Stomach (tissue), 9 donors: ENCODE measurements around the gene LRRC61. TPM values are rescaled to one million over a fixed set of nuclear protein-coding genes. Genes with fewer than 3 reads are reported as not detected.
A peak's percentile ranks its signal among the peaks of the same experiment; 100 is the strongest.

ENCODE experiments used
- DNase-seq, 2 donors: peaks; one replicate each; pipeline versions ENCODE4 v3.0.0 to v3.0.0-alpha.2; 2013 to 2019
- H3K27ac ChIP-seq, 5 donors: fragments of 200-600 bp in 4 of 5; sonication (generic) in 4 of 5; one replicate each; pipeline ENCODE4 v1.5.1; 2013 to 2019; ENCODE audit warnings: mild to moderate bottlenecking in 1 of 5, moderate library complexity in 1 of 5
- H3K27me3 ChIP-seq, 3 donors: fragments of 200-600 bp; sonication (generic); one replicate each; pipeline ENCODE4 v1.5.1; 2017 to 2019; ENCODE audit warnings: mixed run types in 1 of 3
- H3K36me3 ChIP-seq, 4 donors: fragments of 200-600 bp; sonication (generic); 1 replicate in 3 of 4; 2 replicates in 1 of 4; pipeline ENCODE4 v1.5.1; 2016 to 2019
- H3K4me1 ChIP-seq, 4 donors: fragments of 200-600 bp; sonication (generic); one replicate each; pipeline ENCODE4 v1.5.1; 2016 to 2019
- H3K4me3 ChIP-seq, 4 donors: fragments of 200-600 bp; sonication (generic) in 3 of 4; one replicate each; pipeline ENCODE4 v1.5.1; 2016 to 2019; ENCODE audit warnings: mild to moderate bottlenecking in 1 of 4
- H3K9me3 ChIP-seq, 4 donors: fragments of 200-600 bp; sonication (generic); one replicate each; pipeline ENCODE4 v1.5.1; 2016 to 2019
- CTCF ChIP-seq, 7 experiments: fragments of 450-650 bp in 4 of 7; fragments of 200-600 bp in 3 of 7; sonication (generic) in 3 of 7; IDR thresholded peaks; one replicate each; pipeline ENCODE4 v1.5.1; 2016 to 2019; ENCODE audit warnings: antibody characterized with exemption in 7 of 7, control low read depth in 2 of 7, mild to moderate bottlenecking in 1 of 7
- EP300 ChIP-seq: sonication (generic); formaldehyde crosslinking; IDR thresholded peaks from one replicate; pipeline ENCODE4 v1.6.1; 2017; ENCODE audit warnings: antibody characterized with exemption
- POLR2A ChIP-seq, 4 donors: fragments of 450-650 bp; IDR thresholded peaks; one replicate each; pipeline ENCODE4 v1.6.1; 2016; ENCODE audit warnings: antibody characterized with exemption in 4 of 4, control low read depth in 2 of 4, mild to moderate bottlenecking in 1 of 4, moderate library complexity in 1 of 4
- POLR2AphosphoS5 ChIP-seq, 3 donors: sonication (generic); formaldehyde crosslinking; IDR thresholded peaks; one replicate each; pipeline ENCODE4 v1.6.1; 2016; ENCODE audit warnings: antibody characterized with exemption in 3 of 3
- WGBS, 5 donors: extraction: QIAGEN DNeasy Blood & Tissue Kit in 3 of 5; methylation state at CpG; one replicate each; pipeline versions ENCODE4 v1.1.5 to v1.1.7; 2013 to 2018; 5-methylcytosine and 5-hydroxymethylcytosine counted together
- intact Hi-C: fragments of 100-400 bp; cut with DNase I; formaldehyde crosslinking; loops from one replicate; pipeline ENCODE4 v1.15.1; 2023; ENCODE audit warnings: low total_unique reads
- polyA plus RNA-seq, 3 donors: library from polyadenylated mRNA; stranded (reverse); fragments of 200-250 nt; gene quantifications; one replicate each; pipeline ENCODE4 v1.2.3, GENCODE V29; 2013
- total RNA-seq, 5 donors: library from RNA; depleted of rRNA; stranded (reverse); fragments of >200 nt; gene quantifications; one replicate each; pipeline versions ENCODE4 v1.1.0 to v1.2.3, GENCODE V29; 2014 to 2016
- donor health status: healthy with polysubstance abuse.
- donor health status: Bipolar disorder and iron deficiency.
- donor health status: healthy.

The LRRC61 gene
- total and polyA plus RNA-seq, 8 donors: 5.6 to 15.9 (median 9.6) TPM; not detected in 2

- Histone ChIP-seq H3K9me3 (no peaks in the 10 kb centered on the region), H3K4me3 (no peak overlapping the region), H3K36me3 (peaks cover 0 to 48% (median 35%) of the 10 kb centered on the region in 4 donors), H3K27me3 (peaks cover 0 to under 1% (median 0%) of the 10 kb centered on the region in 3 donors), H3K4me1 (peaks cover 26 to 63% (median 50%) of the 10 kb centered on the region in 4 donors), H3K27ac (peak overlapping the region; percentile 12 to 61 (median 29))
- WGBS, 5 donors: 22 to 48% (median 32%) methylated on average over 7 of the region's 7 CpGs
- peak in 1 of 2 donors; percentile 60 for DNase-seq
- TF ChIP-seq CTCF (IDR thresholded peaks at IDR 0.05): no peak
- TF ChIP-seq POLR2AphosphoS5 (IDR thresholded peaks at IDR 0.05): peak in 2 of 3 donors; percentile 23 to 59
- TF ChIP-seq POLR2A (IDR thresholded peaks at IDR 0.05): no peak
- TF ChIP-seq EP300: no peak
- intact Hi-C loops: no loop called here
Measured at GRCh38 chr7:150335108-150335773, 12.1 kb downstream of the LRRC61 start.

GRCh38 chr7:150335774-150336112 is 12.6 kb downstream of the LRRC61 start:
- intact Hi-C loops: no loop called here
- peaks cover 0 to 43% (median 30%) of the 10 kb centered on the region in 4 donors for H3K36me3 ChIP-seq
- no peaks in the 10 kb centered on the region for H3K9me3 ChIP-seq
- H3K4me1 ChIP-seq: peaks cover 31 to 68% (median 55%) of the 10 kb centered on the region in 4 donors
- H3K27me3 ChIP-seq: peaks cover 0 to 6% (median 2%) of the 10 kb centered on the region in 3 donors
- DNase-seq: no peak
- peak overlapping the region; percentile 6 to 61 (median 29) for H3K27ac ChIP-seq
- TF ChIP-seq CTCF (IDR thresholded peaks at IDR 0.05): no peak
- TF ChIP-seq EP300: no peak
- TF ChIP-seq POLR2A (IDR thresholded peaks at IDR 0.05): no peak
- no peak for TF ChIP-seq POLR2AphosphoS5 (IDR thresholded peaks at IDR 0.05)
- WGBS, 5 donors: 37 to 50% (median 45%) methylated on average over 6 of the region's 6 CpGs
- no peak overlapping the region for H3K4me3 ChIP-seq

GRCh38 chr7:150336746-150337145 is 13.6 kb downstream of the LRRC61 start:
- TF ChIP-seq POLR2AphosphoS5 (IDR thresholded peaks at IDR 0.05) (no peak), POLR2A (IDR thresholded peaks at IDR 0.05) (no peak), EP300 (no peak)

GRCh38 chr7:150337179-150337578 is 14.0 kb downstream of the LRRC61 start:
- no peak overlapping the region for H3K4me3 ChIP-seq
- WGBS, 5 donors: 85 to 92% (median 90%) methylated on average over 3 to 18 of the region's 18 CpGs
- intact Hi-C loops: no loop called here
- H3K9me3 ChIP-seq: no peaks in the 10 kb centered on the region
- H3K27me3 ChIP-seq: peaks cover 0 to 20% (median 13%) of the 10 kb centered on the region in 3 donors
- H3K4me1 ChIP-seq: peaks cover 36 to 82% (median 70%) of the 10 kb centered on the region in 4 donors
- TF ChIP-seq POLR2AphosphoS5 (IDR thresholded peaks at IDR 0.05): no peak
- TF ChIP-seq CTCF (IDR thresholded peaks at IDR 0.05): no peak
- no peak for TF ChIP-seq POLR2A (IDR thresholded peaks at IDR 0.05)
- no peak for TF ChIP-seq EP300
- peaks cover 0 to 29% (median 17%) of the 10 kb centered on the region in 4 donors for H3K36me3 ChIP-seq
- H3K27ac ChIP-seq: peak overlapping the region in 3 of 5 donors; percentile 29 to 61 (median 58)
- no peak for DNase-seq

More at GRCh38 chr7:150336746-150337145, 13.6 kb downstream of the LRRC61 start:
- H3K36me3 ChIP-seq: peaks cover 0 to 33% (median 20%) of the 10 kb centered on the region in 4 donors
- peak overlapping the region in 3 of 5 donors; percentile 29 to 61 (median 58) for H3K27ac ChIP-seq
- peaks cover 0 to 16% (median 12%) of the 10 kb centered on the region in 3 donors for H3K27me3 ChIP-seq
- H3K4me3 ChIP-seq: no peak overlapping the region
- 94 to 100% (median 96%) methylated on average over 2 to 14 of the region's 14 CpGs for WGBS, 5 donors
- H3K9me3 ChIP-seq: no peaks in the 10 kb centered on the region
- DNase-seq: no peak
- intact Hi-C loops: no loop called here
- H3K4me1 ChIP-seq: peaks cover 36 to 78% (median 65%) of the 10 kb centered on the region in 4 donors
